ENCODE results near the gene VPS72. TPM values are rescaled to one million over a fixed set of nuclear protein-coding genes. Genes with fewer than 3 reads are reported as not detected.
A peak's percentile ranks its signal among the peaks of the same experiment; 100 is the strongest.
"Not testable (repeated sequence)": the region's sequence is repeated elsewhere in the genome, so short reads cannot be mapped to it uniquely, and the experiment has no call there.

VPS72 gene
- total and polyA plus RNA-seq, 2 donors (not counting 3 experiments of a cell fraction or from before 2014, with no cell fraction given) = 76.2 to 85.2 TPM

DNA sequence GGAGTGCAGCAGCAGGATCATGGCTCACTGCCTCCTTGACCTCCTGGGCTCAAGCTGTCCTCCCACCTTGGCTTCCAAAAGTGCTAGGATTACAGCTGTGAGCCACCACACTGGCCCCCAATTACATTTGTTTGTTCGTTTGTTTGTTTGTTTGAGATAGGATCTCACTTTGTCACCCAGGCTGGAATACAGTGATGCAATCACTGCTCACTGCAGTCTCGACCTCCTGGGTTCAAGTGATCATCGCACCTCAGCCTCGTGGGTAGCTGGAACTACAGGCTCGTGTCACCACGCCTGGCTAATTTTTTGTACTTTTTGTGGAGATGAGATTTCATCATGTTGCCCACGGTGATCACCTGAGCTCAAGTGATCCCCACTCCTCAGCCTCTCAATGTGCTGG, 2.0 kb upstream of the VPS72 start:
- Histone ChIP-seq H3K9ac (replicated peaks; ENCODE audit: extremely low read depth, insufficient read depth, low read length) (no peak overlapping the region), H3K79me2 (ENCODE audit: control insufficient read depth, insufficient read depth, low read length) (peaks cover 27% of the 10 kb centered on the region), H3K27ac (ENCODE audit: insufficient read depth, low read depth, low read length) (no peak overlapping the region), H3K27me3 (ENCODE audit: control insufficient read depth in 2 of 2, insufficient read depth in 2 of 2, low read length in 2 of 2) (no peaks in the 10 kb centered on the region), H3K4me2 (ENCODE audit: insufficient read depth, low read length) (no peak overlapping the region), H3K4me3 (replicated peaks in 1 of 3; ENCODE audit: insufficient read depth in 1 of 3, low read depth in 1 of 3, low read length in 3 of 3) (no peak overlapping the region), H3K36me3 (ENCODE audit: control insufficient read depth in 2 of 2, extremely low read depth in 1 of 2, insufficient read depth in 2 of 2, low read length in 2 of 2) (no peaks in the 10 kb centered on the region), H4K20me1 (replicated peaks; ENCODE audit: control insufficient read depth, extremely low read depth, insufficient read depth, low read length) (no peaks in the 10 kb centered on the region), H3K4me1 (ENCODE audit: control insufficient read depth, extremely low read depth, insufficient read depth, low read length) (peaks cover 10% of the 10 kb centered on the region), H2AFZ (ENCODE audit: low read depth, low read length) (no peak overlapping the region), H3K9me1 (replicated peaks; ENCODE audit: control insufficient read depth, extremely low read depth, insufficient read depth, low read length) (no peaks in the 10 kb centered on the region), H3K9me3 (replicated peaks; ENCODE audit: control insufficient read depth, insufficient read depth, low read length) (no peaks in the 10 kb centered on the region)
- ChIA-PET POLR2A (interaction anchor here (0.6 kb wide), 1 partner anchor 91 kb away, joined by 6 read pairs; no protein-coding TSS in a partner anchor), CTCF (no interaction called here)
- no peak for TF ChIP-seq POLR2AphosphoS5 (IDR thresholded peaks at IDR 0.05; ENCODE audit: insufficient read depth, low read depth, low read length)
- TF ChIP-seq, protein P1, sequence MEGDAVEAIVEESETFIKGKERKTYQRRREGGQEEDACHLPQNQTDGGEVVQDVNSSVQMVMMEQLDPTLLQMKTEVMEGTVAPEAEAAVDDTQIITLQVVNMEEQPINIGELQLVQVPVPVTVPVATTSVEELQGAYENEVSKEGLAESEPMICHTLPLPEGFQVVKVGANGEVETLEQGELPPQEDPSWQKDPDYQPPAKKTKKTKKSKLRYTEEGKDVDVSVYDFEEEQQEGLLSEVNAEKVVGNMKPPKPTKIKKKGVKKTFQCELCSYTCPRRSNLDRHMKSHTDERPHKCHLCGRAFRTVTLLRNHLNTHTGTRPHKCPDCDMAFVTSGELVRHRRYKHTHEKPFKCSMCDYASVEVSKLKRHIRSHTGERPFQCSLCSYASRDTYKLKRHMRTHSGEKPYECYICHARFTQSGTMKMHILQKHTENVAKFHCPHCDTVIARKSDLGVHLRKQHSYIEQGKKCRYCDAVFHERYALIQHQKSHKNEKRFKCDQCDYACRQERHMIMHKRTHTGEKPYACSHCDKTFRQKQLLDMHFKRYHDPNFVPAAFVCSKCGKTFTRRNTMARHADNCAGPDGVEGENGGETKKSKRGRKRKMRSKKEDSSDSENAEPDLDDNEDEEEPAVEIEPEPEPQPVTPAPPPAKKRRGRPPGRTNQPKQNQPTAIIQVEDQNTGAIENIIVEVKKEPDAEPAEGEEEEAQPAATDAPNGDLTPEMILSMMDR (IDR thresholded peaks at IDR 0.05; ENCODE audit: extremely low read depth in 1 of 2, insufficient read depth in 1 of 2, low read depth in 1 of 2, low read length in 2 of 2) = no peak
- TF ChIP-seq, protein P2, sequence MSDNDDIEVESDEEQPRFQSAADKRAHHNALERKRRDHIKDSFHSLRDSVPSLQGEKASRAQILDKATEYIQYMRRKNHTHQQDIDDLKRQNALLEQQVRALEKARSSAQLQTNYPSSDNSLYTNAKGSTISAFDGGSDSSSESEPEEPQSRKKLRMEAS (IDR thresholded peaks at IDR 0.05; ENCODE audit: insufficient read depth, insufficient read length) = no peak
- no peak for TF ChIP-seq EZH2 (IDR thresholded peaks at IDR 0.05; ENCODE audit: borderline replicate concordance, low read depth, low read length, severe bottlenecking)
- no peak for TF ChIP-seq JUN (IDR thresholded peaks at IDR 0.05; ENCODE audit: borderline replicate concordance, insufficient read depth, insufficient read length, low read depth)
- TF ChIP-seq MYC (IDR thresholded peaks at IDR 0.05; ENCODE audit: low read depth, low read length) = no peak
- TF ChIP-seq FOS (IDR thresholded peaks at IDR 0.05; ENCODE audit: borderline replicate concordance, insufficient read depth, low read length) = no peak
- TF ChIP-seq GATA2 (IDR thresholded peaks at IDR 0.05; ENCODE audit: insufficient read depth, insufficient read length, low read depth, low read length) = no peak
- TF ChIP-seq POLR2A (IDR thresholded peaks at IDR 0.05; ENCODE audit: low read depth, low read length) = no peak
- dilution Hi-C loops (cut with MboI; ENCODE audit: extremely low pct_ligation_motif_present, low sequenced_read_pairs) (no loop called here), intact Hi-C loops (cut with micrococcal nuclease) (loop anchor here (10.0 kb wide), 1 partner anchor 957 kb away; the partner anchor contains the start of gene ANP32E)
- DNase-seq (ENCODE audit: low read depth, low spot score) = no peak
- no TSS peak for BruUV-seq (replicated peaks)
- no peak for FAIRE-seq

DNA sequence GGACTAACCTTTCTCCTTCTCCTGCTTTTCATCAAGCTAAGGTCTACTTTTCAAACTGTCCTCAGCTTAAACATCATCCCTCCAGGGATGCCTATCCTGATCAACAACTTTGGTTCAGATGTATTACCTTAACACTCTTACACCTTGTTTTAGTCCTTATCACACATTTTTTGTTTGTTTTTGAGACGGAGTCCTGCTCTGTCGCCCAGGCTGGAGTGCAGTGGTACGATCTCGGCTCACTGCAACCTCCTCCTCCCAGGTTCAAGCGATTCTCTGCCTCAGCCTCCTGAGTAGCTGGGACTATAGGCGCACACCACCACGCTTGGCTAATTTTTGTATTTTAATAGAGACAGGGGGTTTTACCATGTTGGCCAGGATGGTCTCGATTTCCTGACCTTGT, 1.3 kb downstream of the VPS72 start:
- Histone ChIP-seq H3K79me2 (ENCODE audit: control insufficient read depth, insufficient read depth, low read length) (peaks cover 31% of the 10 kb centered on the region), H3K4me2 (ENCODE audit: insufficient read depth, low read length) (peak overlapping the region; percentile 98), H3K4me3 (replicated peaks in 1 of 3; ENCODE audit: insufficient read depth in 1 of 3, low read depth in 1 of 3, low read length in 3 of 3) (peak overlapping the region in 1 of 3 experiments; percentile 97), H3K4me1 (ENCODE audit: control insufficient read depth, extremely low read depth, insufficient read depth, low read length) (peaks cover 10% of the 10 kb centered on the region)
- CTCF ChIA-PET = interaction anchor here (0.8 to 1.1 kb wide), 2 partner anchors 13 to 89 kb away, joined by 3 to 4 read pairs; partner anchors contain the start of gene TMOD4
- H3K36me3 ChIP-seq (ENCODE audit: control insufficient read depth in 2 of 2, extremely low read depth in 1 of 2, insufficient read depth in 2 of 2, low read length in 2 of 2); DNase-seq (ENCODE audit: low read depth, low spot score); H4K20me1 ChIP-seq (replicated peaks; ENCODE audit: control insufficient read depth, extremely low read depth, insufficient read depth, low read length); intact Hi-C loops (cut with micrococcal nuclease); BruUV-seq (replicated peaks); H3K27me3 ChIP-seq (ENCODE audit: control insufficient read depth in 2 of 2, insufficient read depth in 2 of 2, low read length in 2 of 2); H3K27ac ChIP-seq (ENCODE audit: insufficient read depth, low read depth, low read length); H3K9me1 ChIP-seq (replicated peaks; ENCODE audit: control insufficient read depth, extremely low read depth, insufficient read depth, low read length); POLR2A ChIA-PET; H3K9me3 ChIP-seq (replicated peaks; ENCODE audit: control insufficient read depth, insufficient read depth, low read length); dilution Hi-C loops (cut with MboI; ENCODE audit: extremely low pct_ligation_motif_present, low sequenced_read_pairs); H3K9ac ChIP-seq (replicated peaks; ENCODE audit: extremely low read depth, insufficient read depth, low read length); FAIRE-seq; H2AFZ ChIP-seq (ENCODE audit: low read depth, low read length): not testable (repeated sequence)
